ENCODE results near the gene RBM44.
"Not testable (repeated sequence)": the region's sequence is repeated elsewhere in the genome, so short reads cannot be mapped to it uniquely, and the experiment has no call there.

RBM44 gene, protein sequence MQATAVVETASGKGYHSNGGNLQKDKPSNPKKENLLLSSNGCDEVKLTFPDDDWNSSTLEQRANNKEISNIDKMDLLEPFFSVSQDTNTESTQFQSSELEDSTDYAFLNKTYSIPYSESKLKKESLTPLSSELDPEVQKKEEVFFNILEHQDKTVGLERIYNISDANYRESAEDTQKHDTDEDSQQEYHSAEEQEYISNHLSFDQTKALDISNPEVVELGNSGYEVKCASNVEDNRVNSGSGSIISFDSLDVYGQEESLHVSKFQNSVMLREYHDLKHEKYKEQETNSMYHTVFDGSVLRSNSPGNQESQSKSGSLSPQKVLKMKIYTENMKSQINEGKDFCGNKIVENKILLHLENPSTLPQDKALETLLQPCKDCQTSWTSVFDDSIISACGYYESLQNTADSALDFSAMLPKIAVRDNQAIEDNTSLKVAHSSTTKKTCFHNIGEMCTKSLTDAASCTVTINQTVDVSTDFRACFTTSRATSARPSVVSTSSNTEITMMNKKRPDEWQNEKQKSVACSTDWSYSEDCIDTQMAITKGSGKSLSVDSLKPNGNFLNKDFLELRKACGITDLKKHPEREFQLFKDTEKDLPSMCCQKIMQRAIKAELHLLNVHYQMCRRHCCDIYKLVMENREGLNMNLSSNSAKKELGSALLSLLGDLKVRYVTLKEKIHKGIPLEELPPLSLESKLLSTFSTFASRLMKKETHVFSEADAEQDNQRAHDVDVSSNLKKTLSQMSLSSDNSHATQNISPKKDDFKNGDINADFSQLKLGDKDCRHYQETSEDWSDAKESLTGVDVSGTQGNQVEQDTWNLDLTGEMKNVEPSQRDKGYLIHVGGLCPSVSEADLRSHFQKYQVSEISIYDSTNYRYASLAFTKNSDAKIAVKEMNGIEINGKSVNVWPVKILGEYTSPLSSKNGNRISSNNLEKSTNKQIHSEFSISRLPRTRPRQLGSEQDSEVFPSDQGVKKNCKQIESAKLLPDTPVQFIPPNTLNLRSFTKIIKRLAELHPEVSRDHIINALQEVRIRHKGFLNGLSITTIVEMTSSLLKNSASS

DNA sequence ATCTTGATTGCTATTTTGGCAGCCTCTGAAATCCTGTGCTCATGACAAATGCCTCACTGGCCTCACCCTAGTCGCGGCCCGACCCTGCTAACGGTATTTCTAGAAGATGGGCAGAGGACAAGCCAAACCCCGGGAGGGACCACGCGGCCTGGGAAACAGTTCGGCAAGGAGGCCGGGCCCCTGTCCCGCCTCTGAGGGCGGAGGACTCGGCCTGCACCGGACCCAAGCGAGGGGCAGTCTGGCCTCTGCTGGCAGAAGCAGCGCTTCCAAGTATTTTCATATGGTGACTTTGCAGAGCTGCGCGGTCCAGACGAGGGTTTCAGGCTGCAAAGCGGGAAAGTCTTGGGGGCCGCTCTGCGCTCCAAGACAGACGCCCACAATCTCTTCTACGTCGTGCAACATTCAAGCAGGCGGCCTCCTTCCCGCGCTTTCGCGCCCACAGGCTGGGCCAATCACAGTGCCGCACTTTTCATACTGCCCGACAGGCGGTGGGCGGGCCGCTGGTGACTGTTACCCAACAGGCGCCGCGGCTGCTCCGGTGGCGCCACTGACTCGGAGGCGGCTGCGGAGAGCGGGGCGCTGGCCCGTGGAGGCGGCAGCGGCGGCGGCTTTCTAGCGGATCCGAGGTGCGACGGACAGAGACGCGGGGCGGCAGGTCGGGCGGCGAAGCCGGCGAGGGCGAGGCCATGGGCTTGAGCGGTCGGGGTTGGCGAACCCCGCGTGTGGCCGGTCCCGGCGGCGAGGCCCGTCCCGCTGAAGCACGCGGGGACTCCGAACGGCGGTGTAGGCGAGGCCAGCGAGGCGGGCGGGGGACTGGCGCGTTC is at the start of gene RBM44:
RBM44 (plus strand) TSS at position 544 of the 824 bp plus-strand sequence. CDS start 14,831 bp downstream, outside the sequence.
- no peak for DNase-seq (ENCODE audit: low spot score)

DNA sequence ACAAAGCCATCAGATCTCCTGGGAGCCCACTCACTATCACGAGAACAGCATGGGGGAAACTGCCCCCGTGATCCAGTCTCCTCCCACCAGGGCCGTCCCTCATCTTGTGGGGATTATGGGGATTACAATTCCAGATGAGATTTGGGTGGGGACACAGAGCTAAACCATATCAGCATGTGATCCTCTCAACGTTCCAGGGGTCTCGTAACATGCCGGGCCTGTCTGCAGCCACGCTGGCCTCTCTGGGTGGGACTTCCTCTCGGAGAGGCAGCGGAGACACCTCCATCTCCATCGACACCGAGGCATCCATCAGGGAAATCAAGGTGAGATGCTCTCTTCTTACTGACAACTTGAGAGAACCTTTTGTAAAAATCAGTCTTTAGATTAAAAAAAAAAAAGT is 49.6 kb upstream of the RBM44 start:
- DNase-seq (ENCODE audit: low spot score), result no peak

GRCh38 chr2:237749961-237750360 is 48.6 kb upstream of the RBM44 start:
- no peak for DNase-seq (ENCODE audit: low spot score)

DNA sequence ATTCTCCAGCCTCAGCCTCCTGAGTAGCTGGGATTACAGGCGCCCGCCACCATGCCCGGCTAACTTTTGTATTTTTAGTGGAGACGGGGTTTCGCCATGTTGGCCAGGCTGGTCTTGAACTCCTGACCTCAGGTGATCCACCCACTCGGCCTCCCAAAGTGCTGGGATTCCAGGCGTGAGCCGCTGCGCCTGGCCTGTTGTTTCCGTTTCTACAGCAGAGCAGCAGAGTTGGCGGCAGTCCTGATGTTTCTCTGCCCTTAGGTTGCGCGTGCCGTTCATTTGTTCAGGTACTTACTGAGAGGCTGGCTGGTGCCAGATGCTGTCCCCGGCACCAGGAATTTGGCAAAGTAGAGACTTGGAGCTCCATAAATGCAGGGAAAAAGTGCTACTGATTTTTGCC is 48.1 kb upstream of the RBM44 start:
- DNase-seq (ENCODE audit: low spot score), result not testable (repeated sequence)

- no peak for DNase-seq (ENCODE audit: low spot score)
Measured at GRCh38 chr2:237752761-237753165, 45.8 kb upstream of the RBM44 start.

DNA sequence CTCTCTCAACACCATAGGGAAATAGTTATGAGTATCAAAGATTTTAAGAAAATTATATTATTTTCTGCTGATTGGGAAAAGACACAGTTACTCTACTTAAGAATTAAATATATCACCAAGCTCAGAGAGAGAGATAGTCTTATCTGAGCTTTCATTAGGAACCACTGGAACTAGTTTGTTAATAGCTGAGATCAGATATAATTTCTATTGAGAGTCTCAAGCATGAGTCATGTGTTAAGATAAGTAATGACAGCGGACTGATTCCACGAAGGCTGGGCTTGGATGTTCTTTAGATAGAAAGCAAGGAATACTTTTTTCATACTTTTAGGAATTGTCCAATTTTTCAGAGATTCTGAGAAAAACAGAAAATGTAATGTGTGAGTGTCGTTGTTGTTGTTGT is 44.4 kb upstream of the RBM44 start:
- no peak for DNase-seq (ENCODE audit: low spot score)

DNA sequence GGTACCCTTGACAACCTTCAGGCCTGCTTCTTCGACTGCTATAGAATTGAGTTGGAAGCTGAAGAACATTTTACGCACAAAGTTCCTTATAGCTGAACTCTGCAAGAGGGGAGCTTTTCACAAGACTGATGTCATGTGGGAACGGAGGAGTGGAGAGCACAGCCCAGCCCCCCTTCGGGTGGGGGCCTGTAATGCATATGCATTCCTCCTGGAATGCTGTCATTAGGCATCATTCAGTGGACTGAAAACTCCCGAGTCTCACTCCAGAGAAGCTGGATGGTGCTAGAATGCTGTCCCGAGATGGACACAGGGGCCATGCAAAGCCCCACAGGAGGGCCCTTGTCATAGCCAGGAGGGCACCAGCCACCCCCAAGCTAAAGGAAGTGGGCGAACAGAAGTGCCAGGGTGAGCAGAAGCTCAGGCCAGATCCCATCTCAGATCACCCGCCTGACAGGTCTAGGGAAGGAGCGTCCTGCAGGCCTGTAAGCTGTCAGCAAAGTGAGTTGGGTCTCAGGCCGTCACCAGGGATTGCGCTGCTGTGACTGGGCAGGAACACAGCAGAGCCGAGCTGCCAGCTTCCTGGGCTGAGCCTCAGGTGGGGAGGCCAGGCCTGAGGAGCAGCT is 43.8 kb upstream of the RBM44 start:
- no peak for DNase-seq (ENCODE audit: low spot score)

DNA sequence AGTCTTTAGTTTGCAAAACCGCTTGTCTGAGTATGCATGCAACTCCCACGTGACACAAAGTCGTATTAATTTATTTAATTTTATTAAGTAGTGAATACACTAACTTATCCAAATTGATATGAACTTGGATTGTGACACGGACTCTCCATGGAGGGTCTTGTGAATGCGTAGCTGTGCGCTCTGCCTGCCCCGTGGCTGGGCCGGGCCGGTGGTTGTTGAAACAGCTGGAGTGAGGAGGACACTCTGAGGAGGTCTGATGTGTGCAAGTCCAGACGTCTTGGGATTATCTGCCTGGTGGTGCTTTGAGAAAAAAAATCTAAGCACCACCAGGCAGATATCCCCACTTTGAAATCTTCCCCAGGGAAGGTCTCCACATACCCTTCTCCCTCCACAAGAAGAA is 41.0 kb upstream of the RBM44 start:
- no peak for DNase-seq (ENCODE audit: low spot score)

- DNase-seq (ENCODE audit: low spot score), result no peak
Measured at GRCh38 chr2:237758185-237758584, 40.4 kb upstream of the RBM44 start.

- DNase-seq (ENCODE audit: low spot score), result no peak
Measured at GRCh38 chr2:237759176-237759575, 39.4 kb upstream of the RBM44 start.

- DNase-seq (ENCODE audit: low spot score), result no peak
Measured at GRCh38 chr2:237760506-237761502, 37.8 kb upstream of the RBM44 start.

DNA sequence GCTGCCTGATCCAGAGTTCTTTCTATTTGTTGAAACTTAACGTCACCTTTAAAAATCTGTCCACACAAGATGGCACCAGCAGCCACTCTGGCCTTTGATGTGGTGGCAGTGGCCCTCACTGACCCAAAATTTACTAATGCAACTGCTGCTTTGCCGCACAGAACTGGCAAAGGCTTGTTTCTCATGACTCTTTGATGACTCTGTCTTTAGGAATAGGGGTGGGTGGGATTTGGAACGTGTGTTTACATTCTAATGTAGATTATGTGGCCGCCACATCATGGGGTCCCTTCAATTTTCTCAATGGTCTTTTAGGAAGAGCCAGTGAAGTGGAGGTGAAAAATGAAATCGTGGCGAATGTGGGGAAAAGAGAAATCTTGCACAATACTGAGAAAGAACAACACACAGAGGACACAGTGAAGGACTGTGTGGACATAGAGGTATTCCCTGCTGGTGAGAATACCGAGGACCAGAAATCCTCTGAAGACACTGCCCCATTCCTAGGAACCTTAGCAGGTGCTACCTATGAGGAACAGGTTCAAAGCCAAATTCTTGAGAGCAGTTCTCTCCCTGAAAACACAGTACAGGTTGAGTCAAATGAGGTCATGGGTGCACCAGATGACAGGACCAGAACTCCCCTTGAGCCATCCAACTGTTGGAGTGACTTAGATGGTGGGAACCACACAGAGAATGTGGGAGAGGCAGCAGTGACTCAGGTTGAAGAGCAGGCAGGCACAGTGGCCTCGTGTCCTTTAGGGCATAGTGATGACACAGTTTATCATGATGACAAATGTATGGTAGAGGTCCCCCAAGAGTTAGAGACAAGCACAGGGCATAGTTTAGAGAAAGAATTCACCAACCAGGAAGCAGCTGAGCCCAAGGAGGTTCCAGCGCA is 36.0 kb upstream of the RBM44 start:
- peak; percentile 26 for DNase-seq (ENCODE audit: low spot score)

DNA sequence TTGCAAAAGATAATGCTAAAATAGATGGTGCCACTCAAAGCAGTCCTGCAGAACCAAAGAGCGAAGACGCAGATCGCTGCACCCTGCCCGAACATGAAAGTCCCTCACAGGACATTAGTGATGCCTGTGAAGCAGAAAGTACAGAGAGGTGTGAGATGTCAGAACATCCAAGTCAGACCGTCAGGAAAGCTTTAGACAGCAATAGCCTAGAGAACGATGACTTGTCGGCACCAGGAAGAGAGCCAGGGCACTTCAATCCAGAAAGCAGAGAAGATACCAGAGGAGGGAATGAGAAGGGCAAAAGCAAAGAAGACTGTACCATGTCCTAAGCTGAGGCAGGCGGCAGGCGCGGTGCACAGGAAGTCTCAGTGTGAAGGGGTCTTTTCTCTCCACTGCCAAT is 34.8 kb upstream of the RBM44 start:
- no peak for DNase-seq (ENCODE audit: low spot score)

GRCh38 chr2:237765122-237765521 is 33.5 kb upstream of the RBM44 start:
- DNase-seq (ENCODE audit: low spot score), result not testable (repeated sequence)

DNA sequence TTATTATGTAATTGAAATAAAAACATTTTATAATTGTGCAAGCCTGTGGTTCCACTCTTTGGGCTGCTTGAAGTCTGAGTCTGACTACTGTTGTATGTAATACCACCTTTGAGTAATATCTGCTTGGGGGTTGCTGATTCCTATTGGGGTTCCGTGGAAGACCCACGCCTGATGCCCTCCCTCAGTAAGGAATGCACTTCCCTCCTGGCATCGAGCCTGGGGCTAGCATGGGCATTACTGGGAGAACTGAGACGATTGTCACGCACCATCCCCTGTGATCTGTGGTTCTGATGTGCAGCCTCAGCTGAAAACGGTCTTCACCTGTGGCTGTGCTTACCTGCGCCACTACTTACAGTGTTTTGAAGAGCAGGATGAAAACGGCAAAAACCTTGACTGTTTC is 32.7 kb upstream of the RBM44 start:
- no peak for DNase-seq (ENCODE audit: low spot score)

DNA sequence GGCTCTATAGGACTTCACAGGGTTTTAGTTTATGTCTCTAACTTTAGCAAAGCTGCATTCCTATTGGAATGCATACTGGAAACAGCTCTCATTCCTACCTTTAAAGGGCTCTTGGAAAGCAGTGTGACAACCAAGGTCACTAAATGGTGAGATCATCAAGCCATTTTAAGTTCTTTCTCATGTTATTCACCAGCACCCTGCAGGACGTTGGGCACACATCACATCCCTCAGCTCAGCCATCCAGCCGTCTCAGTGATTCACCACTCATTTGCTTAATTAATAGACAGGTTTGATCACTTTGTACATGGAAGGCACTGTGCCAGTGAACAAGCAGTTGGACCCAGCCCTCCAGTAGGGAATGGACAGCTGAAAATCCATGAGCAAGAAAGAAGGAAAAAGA is 32.2 kb upstream of the RBM44 start:
- peak; percentile 25 for DNase-seq (ENCODE audit: low spot score)

- no peak for DNase-seq (ENCODE audit: low spot score)
Measured at GRCh38 chr2:237772513-237772912, 26.1 kb upstream of the RBM44 start.

DNA sequence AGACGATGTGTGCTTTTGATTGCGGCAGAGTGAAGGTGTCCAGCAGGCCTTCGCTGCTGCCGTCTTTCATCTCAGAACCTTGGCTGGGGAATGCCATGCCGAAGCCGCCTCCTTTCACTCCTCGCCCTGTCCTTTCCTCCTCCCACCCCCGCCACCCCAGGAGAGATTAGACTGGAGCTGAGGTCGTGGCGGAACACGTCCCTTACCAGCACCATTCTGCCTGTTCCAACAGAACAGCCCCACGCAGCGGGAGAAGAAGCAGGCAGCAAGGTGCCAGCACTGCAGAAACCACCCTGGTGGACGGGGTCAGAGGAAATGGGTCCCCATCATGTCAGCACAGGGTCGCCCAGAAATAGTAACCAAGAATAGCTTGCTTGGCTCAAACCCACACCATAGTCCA is 24.8 kb upstream of the RBM44 start:
- no peak for DNase-seq (ENCODE audit: low spot score)
